ENCODE measurements around the gene FSTL4. TPM values are rescaled to one million over a fixed set of nuclear protein-coding genes. Genes with fewer than 3 reads are reported as not detected.

Gene FSTL4
- total RNA-seq, 1 donor from 2014 or later: 11.3 TPM

DNA sequence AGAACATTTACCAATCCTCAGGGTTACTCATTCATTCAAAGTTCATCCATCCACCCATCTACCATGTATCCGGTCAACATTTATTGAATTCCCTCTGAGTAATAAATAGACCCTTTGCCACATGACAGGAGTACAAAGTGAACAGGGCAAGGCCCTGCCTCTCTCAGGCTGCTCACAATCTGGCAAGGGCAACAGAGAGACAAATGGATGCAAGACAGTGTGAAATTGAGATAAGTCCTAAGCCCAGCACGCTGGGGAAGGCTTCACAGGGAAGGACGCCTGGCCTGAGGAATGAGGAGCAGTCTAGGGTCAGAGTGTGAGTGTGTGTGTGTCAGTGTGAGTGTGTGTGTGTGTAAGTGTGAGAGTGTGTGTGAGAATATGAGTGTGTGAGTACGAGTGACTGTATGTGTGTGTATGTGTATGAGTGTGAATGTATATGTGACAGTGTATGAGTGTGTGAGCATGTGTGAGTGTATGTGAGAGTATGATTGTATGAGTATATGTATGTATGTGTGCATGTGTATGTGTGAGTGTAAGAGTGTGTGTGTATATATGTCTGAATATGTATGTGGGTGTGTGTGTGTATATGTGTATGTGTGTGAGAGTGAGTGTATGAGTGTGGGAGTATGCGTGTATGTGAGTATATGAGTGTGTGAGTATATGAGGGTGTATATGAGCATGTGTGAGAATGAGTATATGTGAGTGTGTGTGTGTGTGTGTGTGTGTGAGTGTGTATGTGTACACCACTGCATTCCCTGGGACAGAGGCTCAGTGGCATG, 145.6 kb downstream of the FSTL4 start:
- H3K27me3 Mint-ChIP-seq: no peaks in the 10 kb centered on the region
- H3K4me3 Mint-ChIP-seq: no peak overlapping the region
- peaks cover 12% of the 10 kb centered on the region for H3K4me1 Mint-ChIP-seq (ENCODE audit: unreplicated experiment)
- no peak for DNase-seq (ENCODE audit: extremely low spot score, unreplicated experiment)
- H3K36me3 Mint-ChIP-seq: no peaks in the 10 kb centered on the region
- no peak overlapping the region for H3K27ac Mint-ChIP-seq
- TF ChIP-seq, protein P1, sequence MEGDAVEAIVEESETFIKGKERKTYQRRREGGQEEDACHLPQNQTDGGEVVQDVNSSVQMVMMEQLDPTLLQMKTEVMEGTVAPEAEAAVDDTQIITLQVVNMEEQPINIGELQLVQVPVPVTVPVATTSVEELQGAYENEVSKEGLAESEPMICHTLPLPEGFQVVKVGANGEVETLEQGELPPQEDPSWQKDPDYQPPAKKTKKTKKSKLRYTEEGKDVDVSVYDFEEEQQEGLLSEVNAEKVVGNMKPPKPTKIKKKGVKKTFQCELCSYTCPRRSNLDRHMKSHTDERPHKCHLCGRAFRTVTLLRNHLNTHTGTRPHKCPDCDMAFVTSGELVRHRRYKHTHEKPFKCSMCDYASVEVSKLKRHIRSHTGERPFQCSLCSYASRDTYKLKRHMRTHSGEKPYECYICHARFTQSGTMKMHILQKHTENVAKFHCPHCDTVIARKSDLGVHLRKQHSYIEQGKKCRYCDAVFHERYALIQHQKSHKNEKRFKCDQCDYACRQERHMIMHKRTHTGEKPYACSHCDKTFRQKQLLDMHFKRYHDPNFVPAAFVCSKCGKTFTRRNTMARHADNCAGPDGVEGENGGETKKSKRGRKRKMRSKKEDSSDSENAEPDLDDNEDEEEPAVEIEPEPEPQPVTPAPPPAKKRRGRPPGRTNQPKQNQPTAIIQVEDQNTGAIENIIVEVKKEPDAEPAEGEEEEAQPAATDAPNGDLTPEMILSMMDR (conservative IDR thresholded peaks at IDR 0.05): no peak
- H3K9me3 Mint-ChIP-seq: no peaks in the 10 kb centered on the region

DNA sequence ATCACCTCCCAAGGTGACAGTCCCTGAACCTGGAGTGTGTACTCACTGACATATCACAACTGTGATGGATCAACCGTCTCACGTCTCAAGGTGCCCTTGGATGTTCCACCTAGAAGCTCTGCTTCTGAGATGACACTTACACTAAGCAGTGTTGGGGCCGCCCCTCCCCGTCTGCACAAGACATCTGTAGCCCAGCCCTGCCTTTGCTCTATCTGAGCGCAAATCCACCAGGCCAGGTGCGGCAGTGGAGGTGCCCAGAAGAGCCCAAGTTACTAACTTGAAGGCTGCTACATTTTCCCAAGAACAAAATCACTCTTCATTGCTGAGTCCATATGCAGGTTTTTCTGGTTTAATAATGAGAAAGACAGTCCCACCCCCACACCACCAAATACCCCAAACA, 148.3 kb downstream of the FSTL4 start:
- Mint-ChIP-seq H3K4me1 (ENCODE audit: unreplicated experiment) (peaks cover 29% of the 10 kb centered on the region), H3K9me3 (no peaks in the 10 kb centered on the region), H3K27me3 (no peaks in the 10 kb centered on the region), H3K4me3 (peak overlapping the region; percentile 3), H3K36me3 (no peaks in the 10 kb centered on the region), H3K27ac (peak overlapping the region; percentile 17)
- DNase-seq (ENCODE audit: extremely low spot score, unreplicated experiment): no peak
- TF ChIP-seq, protein P1 (conservative IDR thresholded peaks at IDR 0.05): no peak

DNA sequence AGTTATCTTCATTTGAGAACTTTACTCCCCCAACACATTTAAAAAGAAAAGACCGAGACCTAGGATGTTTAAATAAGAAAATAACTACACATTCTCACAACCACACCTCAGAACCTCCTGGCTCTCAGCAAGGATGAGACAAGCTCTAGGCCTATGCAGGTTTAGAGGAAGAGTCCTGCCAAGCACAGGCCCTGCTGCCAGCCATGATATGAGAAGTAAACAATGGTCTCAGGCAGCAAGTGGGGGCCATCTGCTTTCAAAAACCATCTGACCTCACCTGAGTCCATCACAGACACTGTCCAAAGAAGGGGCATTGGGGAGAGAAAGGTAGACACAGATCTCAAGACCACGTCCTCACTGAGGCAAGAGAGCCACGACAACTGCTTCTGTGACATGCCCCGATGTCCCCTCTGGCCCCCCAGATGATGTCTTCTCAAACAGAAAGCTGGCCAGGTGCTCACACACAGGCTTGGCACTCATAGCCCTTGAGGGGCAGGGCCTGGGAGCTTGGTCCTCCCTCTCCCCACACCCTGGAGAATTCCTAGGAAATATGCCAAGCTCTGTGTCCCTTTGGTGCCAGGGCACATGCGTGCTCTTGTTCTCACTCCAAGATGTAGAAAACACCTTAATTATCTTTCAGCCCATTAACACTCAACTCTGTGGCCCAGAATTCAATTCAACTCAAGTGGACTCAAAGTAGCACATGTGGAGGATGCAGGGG, 150.4 kb downstream of the FSTL4 start:
- no peak for DNase-seq (ENCODE audit: extremely low spot score, unreplicated experiment)
- H3K4me3 Mint-ChIP-seq: no peak overlapping the region
- H3K36me3 Mint-ChIP-seq: no peaks in the 10 kb centered on the region
- TF ChIP-seq, protein P1 (conservative IDR thresholded peaks at IDR 0.05): no peak
- H3K27ac Mint-ChIP-seq: peak overlapping the region; percentile 82
- no peaks in the 10 kb centered on the region for H3K9me3 Mint-ChIP-seq
- H3K27me3 Mint-ChIP-seq: no peaks in the 10 kb centered on the region
- H3K4me1 Mint-ChIP-seq (ENCODE audit: unreplicated experiment): peaks cover 41% of the 10 kb centered on the region

DNA sequence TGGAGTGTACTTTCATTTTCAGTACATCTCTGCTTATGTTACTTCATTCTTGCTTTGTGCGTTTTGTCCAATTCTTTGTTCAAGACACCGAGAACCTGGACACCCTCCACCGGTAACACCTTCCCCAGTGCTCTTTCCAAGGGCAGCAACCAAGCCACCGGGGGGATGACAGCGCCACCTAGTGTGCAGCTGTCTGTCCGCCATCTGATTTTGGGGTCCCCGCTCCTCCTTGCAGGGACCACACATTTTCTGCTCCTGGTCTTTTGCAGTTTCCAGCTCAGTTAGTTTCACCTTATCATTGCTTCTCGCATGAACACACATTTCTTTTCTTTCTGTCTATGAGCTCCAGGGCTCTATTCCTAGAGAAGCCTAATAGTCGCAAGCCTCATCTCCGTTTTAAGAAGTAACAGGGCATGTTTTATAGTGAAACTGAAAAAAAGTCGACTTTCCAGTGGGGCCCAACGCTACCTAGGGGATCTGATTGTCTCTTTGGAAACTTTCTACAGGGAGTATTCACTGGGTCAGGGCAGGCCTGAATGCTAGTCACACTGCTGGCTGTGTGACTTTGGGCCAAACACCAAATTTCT, 152.1 kb downstream of the FSTL4 start:
- no peaks in the 10 kb centered on the region for H3K36me3 Mint-ChIP-seq
- no peak for DNase-seq (ENCODE audit: extremely low spot score, unreplicated experiment)
- H3K9me3 Mint-ChIP-seq: no peaks in the 10 kb centered on the region
- TF ChIP-seq, protein P1 (conservative IDR thresholded peaks at IDR 0.05): peak; percentile 74
- no peak overlapping the region for H3K4me3 Mint-ChIP-seq
- H3K27me3 Mint-ChIP-seq: no peaks in the 10 kb centered on the region
- H3K27ac Mint-ChIP-seq: peak overlapping the region; percentile 82
- H3K4me1 Mint-ChIP-seq (ENCODE audit: unreplicated experiment): peaks cover 47% of the 10 kb centered on the region

DNA sequence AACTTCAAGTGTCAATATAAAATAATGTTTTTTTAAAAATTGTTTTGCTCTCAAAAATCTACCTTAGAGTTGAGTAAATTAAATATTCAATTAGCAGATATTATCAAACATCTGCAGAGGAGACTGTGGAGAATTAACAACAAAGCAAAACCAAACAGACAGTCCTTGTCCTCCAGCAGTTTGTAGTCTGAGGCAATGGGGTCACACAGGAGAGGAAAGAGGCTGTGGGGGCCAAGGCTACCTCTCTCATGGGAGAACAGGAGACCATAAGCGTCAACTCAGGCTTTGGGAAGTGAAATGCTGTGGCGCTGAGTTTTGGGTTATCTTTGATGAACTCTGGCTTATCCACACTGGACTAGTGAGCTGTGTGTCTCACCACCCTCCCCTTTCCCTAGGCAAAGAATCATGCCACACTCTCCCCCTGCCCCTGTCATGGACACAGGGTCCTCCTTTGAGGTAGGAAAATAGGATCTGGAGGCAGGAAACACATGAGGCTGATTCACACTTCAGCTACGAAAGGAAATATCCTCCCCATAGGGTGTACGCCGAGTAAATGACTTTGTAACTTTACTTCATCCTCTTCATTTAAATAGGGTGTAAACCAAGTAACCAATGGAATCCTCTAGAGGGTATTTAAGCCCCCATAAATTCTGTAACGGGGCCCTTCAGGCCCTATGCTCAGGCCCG, 152.7 kb downstream of the FSTL4 start:
- Mint-ChIP-seq H3K27ac (no peak overlapping the region), H3K4me1 (ENCODE audit: unreplicated experiment) (peaks cover 43% of the 10 kb centered on the region), H3K27me3 (no peaks in the 10 kb centered on the region), H3K4me3 (no peak overlapping the region), H3K36me3 (no peaks in the 10 kb centered on the region), H3K9me3 (no peaks in the 10 kb centered on the region)
- TF ChIP-seq, protein P1 (conservative IDR thresholded peaks at IDR 0.05): no peak
- no peak for DNase-seq (ENCODE audit: extremely low spot score, unreplicated experiment)

Data from type B pancreatic cell (in vitro differentiated cells).